Vagina (tissue), 2 donors: ENCODE results near the gene INPP5A. TPM values are rescaled to one million over a fixed set of nuclear protein-coding genes. Genes with fewer than 3 reads are reported as not detected.
"Not testable (repeated sequence)": the region's sequence is repeated elsewhere in the genome, so short reads cannot be mapped to it uniquely, and the experiment has no call there.

Source experiments
- DNase-seq, 2 donors: peaks; one replicate each; pipeline ENCODE4 v3.0.0-alpha.2; 2017; ENCODE audit errors: extremely low spot score in 2 of 2
- H3K27ac ChIP-seq: fragments of 200-600 bp; sonication (generic); one replicate; pipeline ENCODE4 v1.5.1; 2019
- H3K27me3 ChIP-seq: fragments of 200-600 bp; sonication (generic); one replicate; pipeline ENCODE4 v1.5.1; 2019
- H3K36me3 ChIP-seq, 2 donors: fragments of 200-600 bp; sonication (generic); one replicate each; pipeline ENCODE4 v1.5.1; 2017 to 2019
- H3K4me1 ChIP-seq: fragments of 200-600 bp; sonication (generic); one replicate; pipeline ENCODE4 v1.5.1; 2019
- H3K4me3 ChIP-seq, 2 donors: fragments of 200-600 bp; sonication (generic); 1 replicate in 1 of 2; 2 replicates in 1 of 2; pipeline ENCODE4 v1.5.1; 2016 to 2019
- H3K9me3 ChIP-seq: fragments of 200-600 bp; sonication (generic); one replicate; pipeline ENCODE4 v1.5.1; 2019
- POLR2A ChIP-seq, 2 donors: fragments of 450-650 bp; IDR thresholded peaks; one replicate each; pipeline ENCODE4 v1.6.1; 2017; ENCODE audit warnings: antibody characterized with exemption in 2 of 2, mild to moderate bottlenecking in 2 of 2, moderate library complexity in 2 of 2
- POLR2AphosphoS5 ChIP-seq, 2 donors: sonication (generic); formaldehyde crosslinking; IDR thresholded peaks; one replicate each; pipeline ENCODE4 v1.9.0; 2017; ENCODE audit warnings: antibody characterized with exemption in 2 of 2, mild to moderate bottlenecking in 2 of 2, low read depth in 1 of 2; ENCODE audit not compliant: insufficient read depth in 1 of 2
- intact Hi-C: fragments of 100-400 bp; cut with DNase I; formaldehyde crosslinking; loops from one replicate; pipeline ENCODE4 v1.15.1; 2023
- total RNA-seq: library from RNA; depleted of rRNA; stranded (reverse); fragments of >200 nt; gene quantifications from one replicate; pipeline ENCODE4 v1.2.3, GENCODE V29; 2016
- TF ChIP-seq, protein P1 (sequence below), 3 experiments: fragments of 450-650 bp in 2 of 3; fragments of 200-600 bp in 1 of 3; sonication (generic) in 1 of 3; IDR thresholded peaks; one replicate each; pipeline ENCODE4 v1.5.1; 2017 to 2019; ENCODE audit warnings: antibody characterized with exemption in 3 of 3, mild to moderate bottlenecking in 2 of 3, moderate library complexity in 2 of 3

Gene INPP5A, protein sequence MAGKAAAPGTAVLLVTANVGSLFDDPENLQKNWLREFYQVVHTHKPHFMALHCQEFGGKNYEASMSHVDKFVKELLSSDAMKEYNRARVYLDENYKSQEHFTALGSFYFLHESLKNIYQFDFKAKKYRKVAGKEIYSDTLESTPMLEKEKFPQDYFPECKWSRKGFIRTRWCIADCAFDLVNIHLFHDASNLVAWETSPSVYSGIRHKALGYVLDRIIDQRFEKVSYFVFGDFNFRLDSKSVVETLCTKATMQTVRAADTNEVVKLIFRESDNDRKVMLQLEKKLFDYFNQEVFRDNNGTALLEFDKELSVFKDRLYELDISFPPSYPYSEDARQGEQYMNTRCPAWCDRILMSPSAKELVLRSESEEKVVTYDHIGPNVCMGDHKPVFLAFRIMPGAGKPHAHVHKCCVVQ
- 24.3 TPM for total RNA-seq

GRCh38 chr10:132537684-132538001 is at the start of gene INPP5A:
TSS of gene INPP5A (plus strand) at chr10:132537787. CDS start at chr10:132538097, 310 bp downstream.
- Histone ChIP-seq H3K4me1 (peaks cover 69% of the 10 kb centered on the region), H3K9me3 (no peaks in the 10 kb centered on the region), H3K36me3 (no peaks in the 10 kb centered on the region), H3K27me3 (no peaks in the 10 kb centered on the region), H3K4me3 (peak within 1 kb of the TSS; percentile 76 to 93), H3K27ac (peak within 1 kb of the TSS; percentile 91)
- intact Hi-C loops = loop anchor here (5.0 kb wide), 1 partner anchor 95 kb away; no protein-coding TSS in a partner anchor
- no peak for DNase-seq
- TF ChIP-seq, protein P1, sequence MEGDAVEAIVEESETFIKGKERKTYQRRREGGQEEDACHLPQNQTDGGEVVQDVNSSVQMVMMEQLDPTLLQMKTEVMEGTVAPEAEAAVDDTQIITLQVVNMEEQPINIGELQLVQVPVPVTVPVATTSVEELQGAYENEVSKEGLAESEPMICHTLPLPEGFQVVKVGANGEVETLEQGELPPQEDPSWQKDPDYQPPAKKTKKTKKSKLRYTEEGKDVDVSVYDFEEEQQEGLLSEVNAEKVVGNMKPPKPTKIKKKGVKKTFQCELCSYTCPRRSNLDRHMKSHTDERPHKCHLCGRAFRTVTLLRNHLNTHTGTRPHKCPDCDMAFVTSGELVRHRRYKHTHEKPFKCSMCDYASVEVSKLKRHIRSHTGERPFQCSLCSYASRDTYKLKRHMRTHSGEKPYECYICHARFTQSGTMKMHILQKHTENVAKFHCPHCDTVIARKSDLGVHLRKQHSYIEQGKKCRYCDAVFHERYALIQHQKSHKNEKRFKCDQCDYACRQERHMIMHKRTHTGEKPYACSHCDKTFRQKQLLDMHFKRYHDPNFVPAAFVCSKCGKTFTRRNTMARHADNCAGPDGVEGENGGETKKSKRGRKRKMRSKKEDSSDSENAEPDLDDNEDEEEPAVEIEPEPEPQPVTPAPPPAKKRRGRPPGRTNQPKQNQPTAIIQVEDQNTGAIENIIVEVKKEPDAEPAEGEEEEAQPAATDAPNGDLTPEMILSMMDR (IDR thresholded peaks at IDR 0.05) = no peak
- TF ChIP-seq POLR2AphosphoS5 (IDR thresholded peaks at IDR 0.05; ENCODE audit: insufficient read depth in 1 of 2, low read depth in 1 of 2) (no peak), POLR2A (IDR thresholded peaks at IDR 0.05) (peak in 1 of 2 donors; percentile 88)

DNA sequence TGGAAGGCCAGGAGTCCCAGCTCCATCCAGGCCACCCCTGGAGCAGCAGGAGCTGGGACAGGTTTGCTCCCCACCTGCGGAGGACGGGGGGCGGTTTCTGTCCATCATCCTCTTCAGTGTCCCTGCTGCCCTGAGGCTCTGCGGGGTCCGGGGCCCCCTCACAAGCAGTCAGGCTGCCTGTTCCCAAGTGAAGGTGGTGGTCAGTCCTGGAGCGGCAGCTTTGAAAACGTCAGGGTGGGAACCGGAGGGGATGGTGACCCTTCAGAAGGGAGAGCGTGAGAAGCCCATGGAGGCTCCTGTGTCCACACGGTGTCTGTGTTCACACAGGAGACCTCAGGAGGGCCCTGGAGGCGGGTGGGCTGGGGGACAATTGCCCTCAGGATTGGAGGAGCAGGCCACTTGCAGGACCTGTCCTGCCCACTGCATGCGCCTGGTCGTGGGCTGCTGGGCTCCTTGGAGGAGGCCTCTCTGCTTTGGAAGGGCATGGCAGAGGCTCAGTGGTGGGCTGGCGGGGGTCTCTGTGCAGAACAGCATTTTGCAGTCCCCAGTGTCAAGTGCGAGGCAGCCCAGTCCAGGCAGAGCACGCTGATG is 49.3 kb upstream of the INPP5A start:
- Histone ChIP-seq H3K4me3 (no peak overlapping the region), H3K36me3 (no peaks in the 10 kb centered on the region), H3K27ac (no peak overlapping the region), H3K4me1 (peaks cover 24% of the 10 kb centered on the region), H3K9me3 (no peaks in the 10 kb centered on the region), H3K27me3 (no peaks in the 10 kb centered on the region)
- DNase-seq = no peak
- TF ChIP-seq POLR2AphosphoS5 (IDR thresholded peaks at IDR 0.05; ENCODE audit: insufficient read depth in 1 of 2, low read depth in 1 of 2) (no peak), POLR2A (IDR thresholded peaks at IDR 0.05) (no peak)
- TF ChIP-seq, protein P1 (IDR thresholded peaks at IDR 0.05) = no peak
- intact Hi-C loops = no loop called here

DNA sequence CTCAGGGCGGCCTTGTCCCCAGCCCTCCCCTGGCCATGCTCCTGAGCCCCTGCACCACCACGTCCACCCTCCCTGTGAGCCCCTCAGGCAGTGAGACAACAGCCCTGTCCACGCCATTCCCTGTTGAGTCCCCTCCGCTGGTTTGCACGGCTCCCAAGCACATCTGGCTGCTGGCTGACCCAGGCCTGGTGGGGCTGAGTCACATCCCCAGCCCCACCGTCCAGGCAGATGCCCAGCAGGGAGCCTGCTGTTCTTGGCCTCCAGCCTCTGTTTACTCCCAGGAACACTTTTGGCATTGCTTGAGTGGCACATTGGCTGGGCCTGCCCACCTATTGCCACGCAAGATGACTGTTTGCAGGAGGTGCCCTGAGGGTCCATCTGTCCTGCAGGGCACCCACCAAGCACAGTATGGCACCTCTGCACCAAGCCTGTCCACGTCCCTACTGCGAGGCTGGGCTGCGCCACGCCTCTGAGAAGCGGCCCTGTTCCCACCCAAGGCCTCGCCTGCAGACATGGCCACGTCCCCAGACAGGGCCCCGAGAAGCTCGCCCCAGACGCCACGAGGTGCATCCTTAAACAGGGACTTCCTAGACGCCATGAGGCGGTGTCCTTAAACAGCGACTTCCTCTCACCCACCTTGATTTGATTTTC is 48.4 kb upstream of the INPP5A start:
- DNase-seq = no peak
- H3K4me1 ChIP-seq = peaks cover 32% of the 10 kb centered on the region
- H3K27ac ChIP-seq = no peak overlapping the region
- intact Hi-C loops = no loop called here
- H3K4me3 ChIP-seq = no peak overlapping the region
- TF ChIP-seq POLR2AphosphoS5 (IDR thresholded peaks at IDR 0.05; ENCODE audit: insufficient read depth in 1 of 2, low read depth in 1 of 2) (peak in 1 of 2 donors; percentile 75), POLR2A (IDR thresholded peaks at IDR 0.05) (no peak)
- TF ChIP-seq, protein P1 (IDR thresholded peaks at IDR 0.05) = no peak
- no peaks in the 10 kb centered on the region for H3K36me3 ChIP-seq
- no peaks in the 10 kb centered on the region for H3K27me3 ChIP-seq
- no peaks in the 10 kb centered on the region for H3K9me3 ChIP-seq

GRCh38 chr10:132489704-132490534 is 47.7 kb upstream of the INPP5A start:
- Histone ChIP-seq H3K4me1 (peaks cover 39% of the 10 kb centered on the region), H3K27ac (no peak overlapping the region), H3K9me3 (no peaks in the 10 kb centered on the region), H3K27me3 (no peaks in the 10 kb centered on the region), H3K4me3 (no peak overlapping the region), H3K36me3 (no peaks in the 10 kb centered on the region)
- DNase-seq = no peak
- intact Hi-C loops = no loop called here
- TF ChIP-seq POLR2AphosphoS5 (IDR thresholded peaks at IDR 0.05; ENCODE audit: insufficient read depth in 1 of 2, low read depth in 1 of 2) (no peak), POLR2A (IDR thresholded peaks at IDR 0.05) (no peak)
- TF ChIP-seq, protein P1 (IDR thresholded peaks at IDR 0.05) = no peak

GRCh38 chr10:132491534-132491933 is 46.1 kb upstream of the INPP5A start:
- peaks cover 43% of the 10 kb centered on the region for H3K4me1 ChIP-seq
- DNase-seq, H3K9me3 ChIP-seq, H3K27ac ChIP-seq, intact Hi-C loops, H3K4me3 ChIP-seq, H3K27me3 ChIP-seq, H3K36me3 ChIP-seq: not testable (repeated sequence)
